ENCODE results near the gene GNL3L. TPM values are rescaled to one million over a fixed set of nuclear protein-coding genes. Genes with fewer than 3 reads are reported as not detected.
"Not testable (repeated sequence)": the region's sequence is repeated elsewhere in the genome, so short reads cannot be mapped to it uniquely, and the experiment has no call there.

GNL3L gene
- polyA plus RNA-seq, 1 experiment, result 21.1 TPM

GRCh38 chrX:54560411-54560810 lies 30.4 kb downstream of the GNL3L start:
- Histone ChIP-seq H3K27me3 (ENCODE audit: control insufficient read depth, insufficient read depth, low read length) (no peaks in the 10 kb centered on the region), H3K36me3 (ENCODE audit: control insufficient read depth, insufficient read depth, low read length) (peaks cover 3% of the 10 kb centered on the region; the same call in 1 of the 2 replicates), H3K4me3 (ENCODE audit: low read depth, low read length) (no peak overlapping the region)
- no peak for TF ChIP-seq CTCF (IDR thresholded peaks at IDR 0.05; ENCODE audit: insufficient read depth, low read depth, low read length)
- no peak for DNase-seq (ENCODE audit: low read depth)
- POLR2A ChIA-PET, result no interaction called here
- CTCF ChIA-PET, result no interaction called here

DNA sequence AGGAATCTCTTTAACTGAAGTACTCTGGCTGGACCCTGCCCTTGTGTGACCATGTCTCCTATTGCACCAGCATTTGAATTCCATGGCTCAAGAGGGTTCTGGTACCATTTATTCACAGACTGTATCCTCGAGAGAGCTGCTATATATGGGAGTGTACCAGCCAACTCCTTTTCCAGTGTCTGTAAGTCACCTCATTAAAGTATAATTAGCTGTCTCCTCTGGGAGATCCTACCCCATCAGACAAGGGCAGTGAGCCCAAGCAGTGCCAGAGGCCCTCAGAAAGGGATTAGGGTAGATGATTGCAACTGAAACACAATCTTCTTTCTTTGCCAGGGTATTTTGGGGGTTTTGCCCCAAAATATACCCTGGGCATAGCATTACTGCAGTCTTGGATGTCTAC lies 31.6 kb downstream of the GNL3L start:
- peaks cover 3% of the 10 kb centered on the region; the same call in 1 of the 2 replicates for H3K36me3 ChIP-seq (ENCODE audit: control insufficient read depth, insufficient read depth, low read length)
- no peaks in the 10 kb centered on the region for H3K27me3 ChIP-seq (ENCODE audit: control insufficient read depth, insufficient read depth, low read length)
- POLR2A ChIA-PET, result no interaction called here
- TF ChIP-seq CTCF (IDR thresholded peaks at IDR 0.05; ENCODE audit: insufficient read depth, low read depth, low read length), result no peak
- no peak overlapping the region for H3K4me3 ChIP-seq (ENCODE audit: low read depth, low read length)
- CTCF ChIA-PET, result no interaction called here
- DNase-seq (ENCODE audit: low read depth), result no peak

GRCh38 chrX:54564936-54565335 lies 34.9 kb downstream of the GNL3L start:
- Histone ChIP-seq H3K27me3 (ENCODE audit: control insufficient read depth, insufficient read depth, low read length) (no peaks in the 10 kb centered on the region), H3K36me3 (ENCODE audit: control insufficient read depth, insufficient read depth, low read length) (peaks cover 2% of the 10 kb centered on the region; the same call in 1 of the 2 replicates), H3K4me3 (ENCODE audit: low read depth, low read length) (no peak overlapping the region)
- no peak for TF ChIP-seq CTCF (IDR thresholded peaks at IDR 0.05; ENCODE audit: insufficient read depth, low read depth, low read length)
- no peak for DNase-seq (ENCODE audit: low read depth)
- ChIA-PET CTCF (no interaction called here), POLR2A (no interaction called here)

- DNase-seq (ENCODE audit: low read depth), result no peak
- no peak for TF ChIP-seq CTCF (IDR thresholded peaks at IDR 0.05; ENCODE audit: insufficient read depth, low read depth, low read length)
- POLR2A ChIA-PET, result no interaction called here
Observed at GRCh38 chrX:54570332-54570731, 40.3 kb downstream of the GNL3L start.

GRCh38 chrX:54572641-54573040 lies 42.6 kb downstream of the GNL3L start:
- POLR2A ChIA-PET; H3K27me3 ChIP-seq (ENCODE audit: control insufficient read depth, insufficient read depth, low read length); CTCF ChIA-PET; H3K36me3 ChIP-seq (ENCODE audit: control insufficient read depth, insufficient read depth, low read length); DNase-seq (ENCODE audit: low read depth); H3K4me3 ChIP-seq (ENCODE audit: low read depth, low read length): not testable (repeated sequence)

More at GRCh38 chrX:54570332-54570731, 40.3 kb downstream of the GNL3L start:
- no peak overlapping the region for H3K4me3 ChIP-seq (ENCODE audit: low read depth, low read length)
- no peaks in the 10 kb centered on the region for H3K27me3 ChIP-seq (ENCODE audit: control insufficient read depth, insufficient read depth, low read length)
- H3K36me3 ChIP-seq (ENCODE audit: control insufficient read depth, insufficient read depth, low read length), result no peaks in the 10 kb centered on the region
- CTCF ChIA-PET, result no interaction called here

DNA sequence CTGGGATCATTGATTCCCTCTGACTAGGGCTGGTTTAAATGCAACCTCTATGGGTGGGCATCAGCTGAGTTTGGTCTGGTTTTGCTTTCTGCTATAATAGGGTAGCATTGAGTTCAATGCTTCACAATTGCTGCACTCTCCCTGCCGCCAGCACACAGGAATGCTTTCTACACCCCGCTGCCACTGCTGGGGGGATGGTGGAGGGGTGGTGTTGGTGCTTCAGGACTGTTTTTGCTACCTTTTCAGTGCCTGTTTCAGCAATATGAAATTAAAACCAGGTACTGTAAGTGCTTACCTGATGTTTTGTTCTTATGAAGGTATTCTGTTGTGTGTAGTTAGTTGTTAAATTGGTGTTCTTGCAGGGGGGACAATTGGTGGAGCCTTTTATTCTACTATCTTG lies 67.7 kb downstream of the GNL3L start:
- Histone ChIP-seq H3K27me3 (ENCODE audit: control insufficient read depth, insufficient read depth, low read length) (no peaks in the 10 kb centered on the region), H3K4me3 (ENCODE audit: low read depth, low read length) (no peak overlapping the region), H3K36me3 (ENCODE audit: control insufficient read depth, insufficient read depth, low read length) (no peaks in the 10 kb centered on the region)
- TF ChIP-seq CTCF (IDR thresholded peaks at IDR 0.05; ENCODE audit: insufficient read depth, low read depth, low read length), result no peak
- POLR2A ChIA-PET, result no interaction called here
- DNase-seq (ENCODE audit: low read depth), result no peak
- CTCF ChIA-PET, result no interaction called here

Measured in BJ (cell line).